Bronchial epithelial cell (primary cell): ENCODE results near the gene ST6GALNAC4. TPM values are rescaled to one million over a fixed set of nuclear protein-coding genes. Genes with fewer than 3 reads are reported as not detected.

Experiments used
- DNase-seq: peaks from one replicate; pipeline ENCODE4 v3.0.0-alpha.2; 2010; ENCODE audit warnings: low read depth
- FAIRE-seq: peaks from 2 replicates; lab custom pipeline; 2011; peaks lifted over from hg19 to GRCh38; lab: Jason Lieb, UNC
- H3K27me3 ChIP-seq: 2 replicates; pipeline ENCODE4 v1.5.1; 2011; ENCODE audit warnings: low read length; ENCODE audit not compliant: control insufficient read depth, insufficient read depth
- H3K36me3 ChIP-seq: 2 replicates; pipeline ENCODE4 v1.5.1; 2011; ENCODE audit warnings: low read length; ENCODE audit not compliant: control insufficient read depth, insufficient read depth
- H3K4me3 ChIP-seq: 2 replicates; pipeline ENCODE4 v1.5.1; 2011; ENCODE audit warnings: mild to moderate bottlenecking, low read depth, low read length, control low read depth
- total RNA-seq: library from RNA; depleted of rRNA; stranded (reverse); fragments of >200 nt; gene quantifications from 2 replicates; pipeline ENCODE4 v1.2.1, GENCODE V29; 2014
- TF ChIP-seq, protein P1 (sequence below): IDR thresholded peaks from 2 replicates; pipeline ENCODE4 v1.5.1; 2011; ENCODE audit warnings: mild to moderate bottlenecking, moderate library complexity, low read length, control low read depth, inconsistent platforms; ENCODE audit not compliant: insufficient read depth, severe bottlenecking

The ST6GALNAC4 gene
- 21.3 and 21.8 TPM in 2 replicates for total RNA-seq

DNA sequence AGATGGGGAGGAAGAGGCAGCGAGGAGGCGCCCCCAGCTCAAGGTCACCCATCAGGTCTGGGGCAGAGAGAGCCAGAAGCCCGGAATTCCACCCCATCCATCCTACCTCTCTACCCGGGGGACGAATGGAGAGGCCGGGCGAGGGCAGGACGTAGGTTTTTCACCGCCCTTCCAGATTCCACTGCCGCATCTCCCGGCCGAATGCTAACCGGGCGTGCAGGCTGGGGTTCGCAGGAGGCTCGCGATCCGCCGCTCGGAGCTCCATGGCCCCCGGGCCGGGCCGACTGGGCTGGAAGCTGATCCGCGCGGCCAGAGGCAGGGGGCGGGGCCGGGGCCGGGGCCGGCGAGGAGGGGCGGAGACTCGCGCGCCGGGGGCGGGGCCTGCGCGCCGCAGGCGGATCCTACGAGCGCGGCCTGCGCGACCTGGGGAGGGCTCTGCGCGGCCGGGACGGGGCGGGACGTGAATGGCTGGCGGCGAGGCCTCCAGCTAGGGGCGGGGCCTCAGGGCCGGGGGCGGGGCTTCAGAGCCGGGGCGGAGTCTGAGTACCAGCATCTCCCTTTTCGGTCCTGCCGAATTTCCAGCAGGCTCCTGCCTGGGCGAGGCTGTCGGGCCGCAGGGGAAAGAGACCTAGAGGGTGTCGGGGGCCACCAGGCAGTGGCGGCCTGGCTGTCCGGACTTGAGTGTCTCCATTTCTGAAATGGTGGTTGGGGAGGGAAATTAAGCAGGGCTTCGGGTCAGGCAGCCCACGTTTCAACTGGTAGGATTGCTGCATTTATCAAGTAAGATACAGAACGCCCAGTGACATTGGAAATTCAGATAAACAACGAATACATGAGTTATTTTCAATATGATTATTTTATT lies at the start of gene ST6GALNAC4:
Gene ST6GALNAC4 (minus strand): TSS at position 322 of the 862 bp plus-strand sequence. CDS start 622 bp downstream, outside the sequence.
- Histone ChIP-seq H3K4me3 (peak within 1 kb of the TSS; percentile 59), H3K36me3 (peaks cover 9% of the 10 kb centered on the region), H3K27me3 (no peaks in the 10 kb centered on the region)
- TF ChIP-seq, protein P1, sequence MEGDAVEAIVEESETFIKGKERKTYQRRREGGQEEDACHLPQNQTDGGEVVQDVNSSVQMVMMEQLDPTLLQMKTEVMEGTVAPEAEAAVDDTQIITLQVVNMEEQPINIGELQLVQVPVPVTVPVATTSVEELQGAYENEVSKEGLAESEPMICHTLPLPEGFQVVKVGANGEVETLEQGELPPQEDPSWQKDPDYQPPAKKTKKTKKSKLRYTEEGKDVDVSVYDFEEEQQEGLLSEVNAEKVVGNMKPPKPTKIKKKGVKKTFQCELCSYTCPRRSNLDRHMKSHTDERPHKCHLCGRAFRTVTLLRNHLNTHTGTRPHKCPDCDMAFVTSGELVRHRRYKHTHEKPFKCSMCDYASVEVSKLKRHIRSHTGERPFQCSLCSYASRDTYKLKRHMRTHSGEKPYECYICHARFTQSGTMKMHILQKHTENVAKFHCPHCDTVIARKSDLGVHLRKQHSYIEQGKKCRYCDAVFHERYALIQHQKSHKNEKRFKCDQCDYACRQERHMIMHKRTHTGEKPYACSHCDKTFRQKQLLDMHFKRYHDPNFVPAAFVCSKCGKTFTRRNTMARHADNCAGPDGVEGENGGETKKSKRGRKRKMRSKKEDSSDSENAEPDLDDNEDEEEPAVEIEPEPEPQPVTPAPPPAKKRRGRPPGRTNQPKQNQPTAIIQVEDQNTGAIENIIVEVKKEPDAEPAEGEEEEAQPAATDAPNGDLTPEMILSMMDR: no peak
- no peak for DNase-seq
- no peak for FAIRE-seq

DNA sequence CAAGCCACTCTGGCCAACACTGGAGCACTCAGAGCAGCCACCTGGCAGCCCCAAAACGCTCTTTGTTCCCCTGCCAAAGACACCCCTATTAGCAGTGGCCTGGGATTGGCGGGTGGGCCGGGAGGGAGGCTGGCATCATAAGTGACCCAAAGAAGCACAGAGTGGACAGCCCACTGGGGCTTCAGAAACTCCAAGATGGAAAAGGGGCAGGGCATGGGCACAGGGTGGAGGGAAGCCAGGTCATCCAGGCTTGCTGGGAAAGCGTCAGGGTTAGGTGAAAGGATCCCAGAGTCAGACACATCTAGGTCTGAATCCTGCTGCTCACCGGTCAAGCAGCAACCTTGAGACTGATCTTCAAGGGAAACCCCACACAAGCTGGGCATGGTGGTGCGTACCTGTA lies 49.1 kb upstream of the ST6GALNAC4 start:
- Histone ChIP-seq H3K36me3 (no peaks in the 10 kb centered on the region), H3K27me3 (no peaks in the 10 kb centered on the region), H3K4me3 (no peak overlapping the region)
- FAIRE-seq (no peak), DNase-seq (no peak)
- TF ChIP-seq, protein P1: no peak

GRCh38 chr9:127963359-127964064 lies 46.7 kb upstream of the ST6GALNAC4 start:
- FAIRE-seq (no peak), DNase-seq (no peak)

DNA sequence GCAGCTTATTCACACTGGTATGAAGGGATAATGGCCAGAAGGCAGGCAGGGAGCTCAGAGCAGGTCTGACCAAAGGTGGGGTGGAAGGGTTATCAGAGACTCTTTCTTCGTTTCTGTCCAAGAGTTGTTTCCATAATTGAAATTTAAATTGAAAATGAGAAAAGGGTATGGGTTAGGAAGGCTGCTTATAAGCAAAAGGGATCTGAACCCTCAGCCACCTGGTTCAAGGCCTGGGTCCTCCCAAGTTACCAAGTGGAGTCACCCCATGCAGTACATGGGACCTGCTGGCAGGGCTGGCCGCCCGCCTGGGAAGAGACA lies 46.2 kb upstream of the ST6GALNAC4 start:
- FAIRE-seq (no peak), DNase-seq (no peak)
- TF ChIP-seq, protein P1: no peak
- no peaks in the 10 kb centered on the region for H3K27me3 ChIP-seq
- no peak overlapping the region for H3K4me3 ChIP-seq
- no peaks in the 10 kb centered on the region for H3K36me3 ChIP-seq

More at GRCh38 chr9:127963359-127964064, 46.7 kb upstream of the ST6GALNAC4 start:
- Histone ChIP-seq H3K27me3 (no peaks in the 10 kb centered on the region), H3K36me3 (no peaks in the 10 kb centered on the region), H3K4me3 (no peak overlapping the region)
- TF ChIP-seq, protein P1: no peak

DNA sequence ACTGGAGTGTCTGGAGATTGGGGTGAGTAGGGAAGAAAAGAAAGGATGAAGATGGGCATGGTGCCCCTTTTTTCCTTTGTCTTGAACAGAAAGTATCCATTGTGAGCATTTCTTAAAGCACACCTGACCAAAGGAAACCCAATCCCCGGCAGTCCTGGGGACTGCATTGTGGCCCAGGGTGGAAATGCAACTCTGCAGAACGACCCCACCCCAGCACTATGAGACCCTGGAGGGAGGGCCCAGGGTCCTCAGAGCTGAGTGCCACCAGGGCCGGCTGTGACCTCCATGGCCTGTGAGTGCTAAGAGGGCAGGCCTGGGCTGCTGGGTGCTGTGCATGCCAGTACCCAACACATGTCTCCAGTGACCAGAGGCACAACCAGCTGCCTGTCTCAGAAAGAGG lies 45.4 kb upstream of the ST6GALNAC4 start:
- H3K36me3 ChIP-seq: no peaks in the 10 kb centered on the region
- no peaks in the 10 kb centered on the region for H3K27me3 ChIP-seq
- TF ChIP-seq, protein P1: no peak
- FAIRE-seq (no peak), DNase-seq (no peak)
- no peak overlapping the region for H3K4me3 ChIP-seq
